GM21576 (cell line): ENCODE data around the gene ANXA1.
A peak's percentile ranks its signal among the peaks of the same experiment; 100 is the strongest.
"Not testable (repeated sequence)": the region's sequence is repeated elsewhere in the genome, so short reads cannot be mapped to it uniquely, and the experiment has no call there.

Experiments used
- ATAC-seq: cut with Tn5 transposase; IDR thresholded peaks from one replicate; pipeline ENCODE4 v1.9.1; 2021; ENCODE audit warnings: mild to moderate bottlenecking, moderate library complexity; ENCODE audit not compliant: unreplicated experiment

Gene ANXA1

GRCh38 chr9:73165911-73166310 lies 14.2 kb downstream of the ANXA1 start:
- no peak for ATAC-seq

GRCh38 chr9:73166468-73166867 lies 14.8 kb downstream of the ANXA1 start:
- ATAC-seq: no peak

GRCh38 chr9:73167614-73168013 lies 15.9 kb downstream of the ANXA1 start:
- no peak for ATAC-seq

- ATAC-seq: no peak
These were observed 16.8 kb downstream of the ANXA1 start for GRCh38 chr9:73168298-73168934.

GRCh38 chr9:73170185-73170957 lies 18.7 kb downstream of the ANXA1 start:
- no peak for ATAC-seq

- no peak for ATAC-seq
These were observed 21.2 kb downstream of the ANXA1 start for GRCh38 chr9:73172901-73173215.

- no peak for ATAC-seq
These were observed 22.1 kb downstream of the ANXA1 start for GRCh38 chr9:73173557-73174329.

GRCh38 chr9:73174330-73174980 lies 22.8 kb downstream of the ANXA1 start:
- ATAC-seq: no peak

- ATAC-seq: no peak
These were observed 24.8 kb downstream of the ANXA1 start for GRCh38 chr9:73176450-73176875.

- no peak for ATAC-seq
These were observed 26.4 kb downstream of the ANXA1 start for GRCh38 chr9:73178044-73178443.

GRCh38 chr9:73179589-73179988 lies 27.9 kb downstream of the ANXA1 start:
- ATAC-seq: peak; percentile 37

GRCh38 chr9:73180403-73180802 lies 28.7 kb downstream of the ANXA1 start:
- ATAC-seq: no peak

GRCh38 chr9:73182928-73183327 lies 31.3 kb downstream of the ANXA1 start:
- no peak for ATAC-seq

- no peak for ATAC-seq
These were observed 31.8 kb downstream of the ANXA1 start for GRCh38 chr9:73183428-73183827.

GRCh38 chr9:73183917-73184861 lies 32.5 kb downstream of the ANXA1 start:
- ATAC-seq: no peak

- not testable (repeated sequence) for ATAC-seq
These were observed 39.4 kb downstream of the ANXA1 start for GRCh38 chr9:73191109-73191508.

GRCh38 chr9:73194284-73194683 lies 42.6 kb downstream of the ANXA1 start:
- ATAC-seq: no peak

GRCh38 chr9:73199448-73199847 lies 47.8 kb downstream of the ANXA1 start:
- ATAC-seq: no peak

GRCh38 chr9:73199886-73200285 lies 48.2 kb downstream of the ANXA1 start:
- no peak for ATAC-seq
